ENCODE data around the gene PSD2. TPM values are rescaled to one million over a fixed set of nuclear protein-coding genes. Genes with fewer than 3 reads are reported as not detected.

The PSD2 gene
- total RNA-seq, 2 experiments from 2014 or later, result 0.08 TPM; not detected in 1

DNA sequence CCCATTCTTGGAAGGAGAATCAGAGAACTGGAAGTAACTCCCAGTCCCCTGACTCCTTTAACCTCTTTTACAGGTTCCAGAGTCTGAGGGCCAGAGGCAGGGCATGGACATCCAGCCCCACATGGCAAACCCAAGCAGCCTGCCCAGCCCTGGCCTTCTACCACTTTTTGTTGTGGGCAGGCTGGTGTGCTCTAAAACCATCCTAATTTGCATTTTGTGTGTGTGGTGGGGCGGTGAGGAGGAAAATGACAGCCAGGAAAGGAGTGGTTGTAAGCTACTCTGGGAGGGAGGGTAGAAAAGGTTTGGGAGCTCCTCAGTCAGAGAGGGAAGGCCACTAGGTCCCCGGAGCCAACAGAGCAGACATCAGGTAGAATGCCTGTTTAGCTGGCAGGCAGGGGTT is 90.6 kb downstream of the PSD2 start:
- Mint-ChIP-seq H3K9me3 (no peaks in the 10 kb centered on the region), H3K4me1 (ENCODE audit: low read depth) (no peaks in the 10 kb centered on the region), H3K27ac (no peak overlapping the region), H3K36me3 (ENCODE audit: low read depth) (no peaks in the 10 kb centered on the region), H3K27me3 (peaks cover 15% of the 10 kb centered on the region), H3K4me3 (no peak overlapping the region)
- ATAC-seq (ENCODE audit: poor library complexity), result no peak
- intact Hi-C loops (cut with DNase I, micrococcal nuclease), result no loop called here
- POLR2A ChIA-PET, result no interaction called here
- Histone ChIP-seq H3K27me3 (ENCODE audit: control insufficient read depth in 1 of 2, insufficient read depth in 2 of 2, low read length in 2 of 2) (peaks cover 0 to 7% of the 10 kb centered on the region in 2 experiments), H3K27ac (ENCODE audit: low read depth in 1 of 2, low read length in 2 of 2) (no peak overlapping the region), H3K4me1 (ENCODE audit: insufficient read depth, low read length) (no peaks in the 10 kb centered on the region), H3K9me3 (ENCODE audit: control insufficient read depth in 1 of 2, insufficient read depth in 1 of 2, low read length in 2 of 2) (peaks cover 0 to 5% of the 10 kb centered on the region in 2 experiments), H3K36me3 (ENCODE audit: insufficient read depth, low read length) (no peaks in the 10 kb centered on the region), H3K4me3 (ENCODE audit: low read length) (no peak overlapping the region)
- no peak for DNase-seq
- CTCF ChIA-PET, result no interaction called here
- TF ChIP-seq, protein P1, sequence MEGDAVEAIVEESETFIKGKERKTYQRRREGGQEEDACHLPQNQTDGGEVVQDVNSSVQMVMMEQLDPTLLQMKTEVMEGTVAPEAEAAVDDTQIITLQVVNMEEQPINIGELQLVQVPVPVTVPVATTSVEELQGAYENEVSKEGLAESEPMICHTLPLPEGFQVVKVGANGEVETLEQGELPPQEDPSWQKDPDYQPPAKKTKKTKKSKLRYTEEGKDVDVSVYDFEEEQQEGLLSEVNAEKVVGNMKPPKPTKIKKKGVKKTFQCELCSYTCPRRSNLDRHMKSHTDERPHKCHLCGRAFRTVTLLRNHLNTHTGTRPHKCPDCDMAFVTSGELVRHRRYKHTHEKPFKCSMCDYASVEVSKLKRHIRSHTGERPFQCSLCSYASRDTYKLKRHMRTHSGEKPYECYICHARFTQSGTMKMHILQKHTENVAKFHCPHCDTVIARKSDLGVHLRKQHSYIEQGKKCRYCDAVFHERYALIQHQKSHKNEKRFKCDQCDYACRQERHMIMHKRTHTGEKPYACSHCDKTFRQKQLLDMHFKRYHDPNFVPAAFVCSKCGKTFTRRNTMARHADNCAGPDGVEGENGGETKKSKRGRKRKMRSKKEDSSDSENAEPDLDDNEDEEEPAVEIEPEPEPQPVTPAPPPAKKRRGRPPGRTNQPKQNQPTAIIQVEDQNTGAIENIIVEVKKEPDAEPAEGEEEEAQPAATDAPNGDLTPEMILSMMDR (IDR thresholded peaks at IDR 0.05), result no peak

- no peaks in the 10 kb centered on the region for H3K4me1 Mint-ChIP-seq (ENCODE audit: low read depth)
- TF ChIP-seq, protein P1 (IDR thresholded peaks at IDR 0.05), result no peak
- H3K27me3 ChIP-seq (ENCODE audit: control insufficient read depth in 1 of 2, insufficient read depth in 2 of 2, low read length in 2 of 2), result peaks cover 0 to 7% of the 10 kb centered on the region in 2 experiments
- H3K9me3 ChIP-seq (ENCODE audit: control insufficient read depth in 1 of 2, insufficient read depth in 1 of 2, low read length in 2 of 2), result peaks cover 0 to 5% of the 10 kb centered on the region in 2 experiments
- ChIA-PET CTCF (no interaction called here), POLR2A (no interaction called here)
- no peak overlapping the region for H3K4me3 ChIP-seq (ENCODE audit: low read length)
- DNase-seq (no peak), ATAC-seq (ENCODE audit: poor library complexity) (no peak)
- H3K9me3 Mint-ChIP-seq, result no peaks in the 10 kb centered on the region
- no peaks in the 10 kb centered on the region for H3K4me1 ChIP-seq (ENCODE audit: insufficient read depth, low read length)
- no peaks in the 10 kb centered on the region for H3K36me3 Mint-ChIP-seq (ENCODE audit: low read depth)
- H3K27ac Mint-ChIP-seq, result no peak overlapping the region
- H3K27ac ChIP-seq (ENCODE audit: low read depth in 1 of 2, low read length in 2 of 2), result no peak overlapping the region
- no peak overlapping the region for H3K4me3 Mint-ChIP-seq
- intact Hi-C loops (cut with DNase I, micrococcal nuclease), result no loop called here
- peaks cover 34% of the 10 kb centered on the region for H3K27me3 Mint-ChIP-seq
- no peaks in the 10 kb centered on the region for H3K36me3 ChIP-seq (ENCODE audit: insufficient read depth, low read length)
Observed at GRCh38 chr5:139888370-139888769, 92.8 kb downstream of the PSD2 start.

DNA sequence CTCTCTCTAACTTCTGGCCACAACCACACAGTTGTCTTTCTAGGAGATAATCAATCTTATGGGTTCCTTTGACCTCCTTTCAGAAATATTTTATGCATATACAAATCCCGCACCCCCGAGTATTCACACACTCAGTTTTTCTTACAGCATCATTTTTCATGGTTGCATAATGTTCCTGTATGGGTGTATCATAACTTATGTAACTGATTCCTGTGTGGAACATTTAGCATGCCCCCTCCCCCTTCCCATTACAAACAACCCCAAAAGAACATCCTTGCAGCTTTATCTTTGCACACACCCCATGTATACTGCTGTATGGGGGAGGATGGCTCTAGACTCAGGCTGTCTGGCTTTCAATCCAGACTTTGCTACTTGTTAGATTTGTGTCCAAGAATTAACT is 93.8 kb downstream of the PSD2 start:
- intact Hi-C loops (cut with DNase I, micrococcal nuclease), result no loop called here
- Mint-ChIP-seq H3K36me3 (ENCODE audit: low read depth) (no peaks in the 10 kb centered on the region), H3K4me1 (ENCODE audit: low read depth) (no peaks in the 10 kb centered on the region), H3K27me3 (peaks cover 36% of the 10 kb centered on the region), H3K9me3 (no peaks in the 10 kb centered on the region), H3K27ac (no peak overlapping the region), H3K4me3 (no peak overlapping the region)
- peaks cover 0 to 3% of the 10 kb centered on the region in 2 experiments for H3K27me3 ChIP-seq (ENCODE audit: control insufficient read depth in 1 of 2, insufficient read depth in 2 of 2, low read length in 2 of 2)
- H3K36me3 ChIP-seq (ENCODE audit: insufficient read depth, low read length), result no peaks in the 10 kb centered on the region
- TF ChIP-seq, protein P1 (IDR thresholded peaks at IDR 0.05), result no peak
- H3K4me1 ChIP-seq (ENCODE audit: insufficient read depth, low read length), result no peaks in the 10 kb centered on the region
- H3K27ac ChIP-seq (ENCODE audit: low read depth in 1 of 2, low read length in 2 of 2), result no peak overlapping the region
- H3K4me3 ChIP-seq (ENCODE audit: low read length), result no peak overlapping the region
- DNase-seq, result no peak
- peaks cover 0 to 5% of the 10 kb centered on the region in 2 experiments for H3K9me3 ChIP-seq (ENCODE audit: control insufficient read depth in 1 of 2, insufficient read depth in 1 of 2, low read length in 2 of 2)
- no peak for ATAC-seq (ENCODE audit: poor library complexity)
- ChIA-PET POLR2A (no interaction called here), CTCF (no interaction called here)
